IPS-18c (cell line): ENCODE data around the gene OR4K17.
"Not testable (repeated sequence)": the region's sequence is repeated elsewhere in the genome, so short reads cannot be mapped to it uniquely, and the experiment has no call there.

Experiments used
- H3K4me3 ChIP-seq: 2 replicates; pipeline ENCODE4 v1.7.0; 2013; ENCODE audit warnings: low read depth, mild to moderate bottlenecking, low read length, moderate library complexity; ENCODE audit not compliant: insufficient read depth
- H3K9me3 ChIP-seq: one replicate; pipeline ENCODE4 v1.6.1; 2013; ENCODE audit warnings: mild to moderate bottlenecking, low read length, moderate library complexity; ENCODE audit not compliant: control insufficient read depth, insufficient read depth

OR4K17 gene

GRCh38 chr14:20110438-20110837, at the start of gene OR4K17:
OR4K17 (plus strand) TSS chr14:20110739; CDS start chr14:20117500, 6,761 bp downstream.
- no peaks in the 10 kb centered on the region for H3K9me3 ChIP-seq
- no peak within 1 kb of the TSS for H3K4me3 ChIP-seq

- Histone ChIP-seq H3K9me3 (no peaks in the 10 kb centered on the region), H3K4me3 (no peak overlapping the region; the same call in 1 of the 2 replicates)
Observed at GRCh38 chr14:20092050-20092449, 18.5 kb upstream of the OR4K17 start.

- Histone ChIP-seq H3K4me3 (no peak overlapping the region), H3K9me3 (no peaks in the 10 kb centered on the region)
Observed at GRCh38 chr14:20093442-20093841, 17.1 kb upstream of the OR4K17 start.

- H3K4me3 ChIP-seq, H3K9me3 ChIP-seq: not testable (repeated sequence)
Observed at GRCh38 chr14:20098926-20099770, 11.4 kb upstream of the OR4K17 start.

- H3K4me3 ChIP-seq: no peak overlapping the region; the same call in 1 of the 2 replicates
- no peaks in the 10 kb centered on the region for H3K9me3 ChIP-seq
Observed at GRCh38 chr14:20112321-20112720, 1.8 kb downstream of the OR4K17 start.

- Histone ChIP-seq H3K4me3 (no peak overlapping the region), H3K9me3 (peaks cover 8% of the 10 kb centered on the region)
Observed at GRCh38 chr14:20116748-20117147, 6.2 kb downstream of the OR4K17 start.

GRCh38 chr14:20118795-20119194, 8.3 kb downstream of the OR4K17 start:
- Histone ChIP-seq H3K9me3 (peaks cover 8% of the 10 kb centered on the region), H3K4me3 (no peak overlapping the region)

GRCh38 chr14:20138520-20138919, 28.0 kb downstream of the OR4K17 start, which contains the start of gene OR4N5:
OR4N5 (plus strand) TSS chr14:20138820; CDS start chr14:20143736, 4,916 bp downstream.
- peaks cover 4% of the 10 kb centered on the region for H3K9me3 ChIP-seq
- H3K4me3 ChIP-seq: no peak within 1 kb of the TSS

- peaks cover 12% of the 10 kb centered on the region for H3K9me3 ChIP-seq
- H3K4me3 ChIP-seq: no peak overlapping the region
Observed at GRCh38 chr14:20143911-20144310, 33.4 kb downstream of the OR4K17 start.

GRCh38 chr14:20144820-20145219, 34.3 kb downstream of the OR4K17 start:
- Histone ChIP-seq H3K4me3 (no peak overlapping the region), H3K9me3 (peaks cover 13% of the 10 kb centered on the region)

- H3K9me3 ChIP-seq: peaks cover 8% of the 10 kb centered on the region
- H3K4me3 ChIP-seq: no peak overlapping the region
Observed at GRCh38 chr14:20164462-20164861, 53.9 kb downstream of the OR4K17 start.

GRCh38 chr14:20167091-20167490, 56.6 kb downstream of the OR4K17 start:
- Histone ChIP-seq H3K9me3 (peaks cover 8% of the 10 kb centered on the region), H3K4me3 (no peak overlapping the region)

- not testable (repeated sequence) for H3K4me3 ChIP-seq, H3K9me3 ChIP-seq
Observed at GRCh38 chr14:20169852-20170251, 59.3 kb downstream of the OR4K17 start.
